ENCODE data around the gene CRADD. TPM values are rescaled to one million over a fixed set of nuclear protein-coding genes. Genes with fewer than 3 reads are reported as not detected.
A peak's percentile ranks its signal among the peaks of the same experiment; 100 is the strongest.

The CRADD gene
- total and polyA plus RNA-seq, 2 of the 4 experiments (the other 2 are of a cell fraction), result 11.1 to 14.0 TPM

- Histone ChIP-seq H3K36me3 (ENCODE audit: control insufficient read depth, insufficient read depth, low read length) (no peaks in the 10 kb centered on the region), H4K5ac (ENCODE audit: low read depth, low read length) (peak overlapping the region; percentile 74; the same call in 1 of the 2 replicates), H3K9me1 (ENCODE audit: insufficient read depth, low read length) (no peaks in the 10 kb centered on the region), H3K9ac (ENCODE audit: low read depth, low read length) (no peak overlapping the region; the same call in 1 of the 2 replicates), H3K79me1 (ENCODE audit: low read depth in 1 of 2, low read length in 2 of 2) (peaks cover 3 to 14% of the 10 kb centered on the region in 2 experiments; a peak in 2 of 4 replicates), H3K27ac (ENCODE audit: insufficient read depth, low read length) (no peak overlapping the region), H3K9me3 (ENCODE audit: control insufficient read depth, insufficient read depth, low read length) (no peaks in the 10 kb centered on the region), H2AK9ac (replicated peaks; ENCODE audit: low read depth, low read length, poor library complexity) (no peak overlapping the region), H2BK20ac (ENCODE audit: low read depth, low read length) (peak overlapping the region; percentile 47; the same call in 1 of the 2 replicates), H3K18ac (ENCODE audit: low read depth, low read length) (peak overlapping the region; percentile 48; the same call in 1 of the 2 replicates), H2AK5ac (ENCODE audit: low read depth, low read length) (peak overlapping the region; percentile 74; the same call in 1 of the 2 replicates), H2BK120ac (ENCODE audit: low read depth, low read length) (peak overlapping the region; percentile 85; the same call in 1 of the 2 replicates), H3K27me3 (ENCODE audit: control insufficient read depth, insufficient read depth, low read length) (no peaks in the 10 kb centered on the region), H3K4ac (ENCODE audit: low read depth, low read length) (peak overlapping the region; percentile 54; the same call in 1 of the 2 replicates), H3K4me1 (ENCODE audit: control insufficient read depth, insufficient read depth, low read length) (no peaks in the 10 kb centered on the region), H4K91ac (ENCODE audit: insufficient read depth, low read depth, low read length) (peak overlapping the region; percentile 10; the same call in 1 of the 2 replicates), H3K14ac (replicated peaks; ENCODE audit: low read depth, low read length) (peak overlapping the region; percentile 45; the same call in 1 of the 2 replicates), H4K20me1 (ENCODE audit: insufficient read depth, low read length) (no peaks in the 10 kb centered on the region), H2BK15ac (ENCODE audit: low read depth, low read length) (peak overlapping the region; percentile 12; the same call in 1 of the 3 replicates), H2AFZ (replicated peaks; ENCODE audit: low read length, poor library complexity) (no peak overlapping the region), H4K8ac (ENCODE audit: low read depth in 2 of 2, low read length in 2 of 2) (peak overlapping the region; percentile 1 to 59; a peak in 2 of 4 replicates), H3K4me3 (ENCODE audit: insufficient read depth, low read depth, low read length) (no peak overlapping the region), H3K4me2 (ENCODE audit: low read depth, low read length) (no peak overlapping the region; the same call in 1 of the 2 replicates), H2BK5ac (ENCODE audit: low read depth, low read length, poor library complexity, severe bottlenecking) (peak overlapping the region; percentile 87), H3K56ac (ENCODE audit: extremely low read depth, insufficient read depth, low read length) (no peak overlapping the region), H3K23ac (ENCODE audit: low read depth, low read length) (peak overlapping the region; percentile 77; the same call in 1 of the 2 replicates)
- ChIA-PET CTCF (interaction anchor here (0.5 to 2.9 kb wide), 12 partner anchors 9 to 335 kb away, joined by 3 to 39 read pairs (median 3); no protein-coding TSS in a partner anchor), POLR2A (ENCODE audit: unreplicated experiment) (interaction anchor here (0.5 kb wide), 1 partner anchor 245 kb away, joined by 3 read pairs; no protein-coding TSS in a partner anchor)
- no peak for DNase-seq
- ATAC-seq (ENCODE audit: low read depth), result no peak
- TF ChIP-seq NFE2L2 (IDR thresholded peaks at IDR 0.05; ENCODE audit: low read depth, low read length), result no peak
- in situ Hi-C loops (cut with MboI; ENCODE audit: low sequenced_read_pairs) (loop anchor here (5.0 kb wide), 1 partner anchor 335 kb away; no protein-coding TSS in a partner anchor), intact Hi-C loops (cut with micrococcal nuclease) (loop anchor here (1.0 to 5.0 kb wide), 5 partner anchors 198 to 334 kb away; no protein-coding TSS in a partner anchor), dilution Hi-C loops (cut with HindIII; ENCODE audit: low sequenced_read_pairs, unreplicated experiment) (no loop called here)
- no TSS peak for BruUV-seq (replicated peaks)
Observed at GRCh38 chr12:93767524-93767863, 90.3 kb downstream of the CRADD start.

Data from IMR-90 (cell line).